Renal cortex interstitium (tissue), 15 donors: ENCODE measurements around the gene MUSK. TPM values are rescaled to one million over a fixed set of nuclear protein-coding genes. Genes with fewer than 3 reads are reported as not detected.
A peak's percentile ranks its signal among the peaks of the same experiment; 100 is the strongest.

Source experiments
- DNase-seq, 11 donors: peaks; one replicate each; pipeline ENCODE4 v3.0.0-alpha.2; 2013; ENCODE audit warnings: low read depth in 9 of 11, low spot score in 4 of 11; ENCODE audit errors: extremely low read depth in 1 of 11
- long read RNA-seq, 16 experiments: transcript quantifications; one replicate each; lab custom pipeline, GENCODE V29; 2026
- polyA plus RNA-seq, 3 donors: library from polyadenylated mRNA; unstranded; fragments of 120-200 nt; gene quantifications; one replicate each; pipeline ENCODE4 v1.2.1, GENCODE V29; 2013; ENCODE audit not compliant: insufficient read length in 3 of 3

MUSK gene
- polyA plus RNA-seq = under 1 TPM in 2 of 3 donors, not detected in 1; 0.04 to 0.12 TPM
- long read RNA-seq, donor 1 = 0 reads
- long read RNA-seq, donor 2 = 0 reads
- long read RNA-seq, donor 3 = 0 reads
- long read RNA-seq, donor 4 = 0 reads
- long read RNA-seq, donor 5 = 0 reads
- long read RNA-seq, donor 6 = 0 reads
- long read RNA-seq, donor 7 = 0 reads
- long read RNA-seq, donor 8 = 0 reads
- long read RNA-seq, donor 9 = 0 reads
- long read RNA-seq, donor 10, partial matches to known transcripts = 12 of 12 reads
- long read RNA-seq, donor 10, other reads (novel, unspliced or antisense) = 0 of 12 reads
- long read RNA-seq, donor 11 = 0 reads
- long read RNA-seq, donor 12 = 0 reads
- long read RNA-seq, donor 13 = 0 reads
- long read RNA-seq, donor 14 = 0 reads
- long read RNA-seq, donor 15 = 0 reads
- long read RNA-seq, donor 16 = 0 reads

- DNase-seq = no peak
These were observed at the start of gene MUSK for GRCh38 chr9:110668570-110669167. Gene MUSK, plus strand, starts transcription at chr9:110668791. Its CDS starts 114 bp downstream, at chr9:110668905.

- DNase-seq = no peak
These were observed 48.8 kb upstream of the MUSK start for GRCh38 chr9:110619831-110620230.

- DNase-seq = no peak
These were observed 47.9 kb upstream of the MUSK start for GRCh38 chr9:110620726-110621125.

GRCh38 chr9:110622368-110622767 lies 46.2 kb upstream of the MUSK start:
- no peak for DNase-seq

GRCh38 chr9:110623462-110624025 lies 45.0 kb upstream of the MUSK start:
- peak in 7 of 11 donors; percentile 31 to 70 (median 51) for DNase-seq

GRCh38 chr9:110626101-110626829 lies 42.3 kb upstream of the MUSK start:
- no peak for DNase-seq

- DNase-seq = no peak
These were observed 33.0 kb upstream of the MUSK start for GRCh38 chr9:110635589-110635988.

GRCh38 chr9:110638381-110638954 lies 30.1 kb upstream of the MUSK start:
- DNase-seq = no peak

- no peak for DNase-seq
These were observed 27.9 kb upstream of the MUSK start for GRCh38 chr9:110640736-110641135.

- no peak for DNase-seq
These were observed 27.3 kb upstream of the MUSK start for GRCh38 chr9:110641293-110641692.

- DNase-seq = no peak
These were observed 19.9 kb upstream of the MUSK start for GRCh38 chr9:110648696-110649095.

- no peak for DNase-seq
These were observed 18.3 kb upstream of the MUSK start for GRCh38 chr9:110650261-110650660.

GRCh38 chr9:110650991-110651411 lies 17.6 kb upstream of the MUSK start:
- DNase-seq = peak in 3 of 11 donors; percentile 20 to 40 (median 21)

- no peak for DNase-seq
These were observed 12.6 kb upstream of the MUSK start for GRCh38 chr9:110655754-110656641.

- DNase-seq = peak in 9 of 11 donors; percentile 29 to 73 (median 45)
These were observed 8.6 kb upstream of the MUSK start for GRCh38 chr9:110659891-110660541.

GRCh38 chr9:110669433-110669832 lies 842 bp downstream of the MUSK start:
- no peak for DNase-seq

GRCh38 chr9:110671849-110672248 lies 3.3 kb downstream of the MUSK start:
- no peak for DNase-seq
